DOHH2 (cell line): ENCODE results near the gene ANKS1B.

ENCODE experiments used
- H3F3A ChIP-seq: fragments of 200-600 bp; sonication (generic), shearing (Covaris generic); 2 replicates; pipeline ENCODE4 v1.6.0; 2016; ENCODE audit warnings: antibody characterized with exemption, mild to moderate bottlenecking; ENCODE audit not compliant: control insufficient read depth, insufficient read depth
- H3K27ac ChIP-seq: fragments of 200-600 bp; sonication (generic); 2 replicates; pipeline ENCODE4 v1.5.1; 2014; ENCODE audit warnings: low read depth, mild to moderate bottlenecking, low read length, moderate library complexity
- H3K27me3 ChIP-seq: fragments of 200-600 bp; sonication (generic); 2 replicates; pipeline ENCODE4 v1.6.1; 2014; ENCODE audit warnings: mild to moderate bottlenecking, low read length, mixed read lengths; ENCODE audit not compliant: control insufficient read depth
- H3K36me3 ChIP-seq: fragments of 200-600 bp; sonication (generic); 2 replicates; pipeline ENCODE4 v1.6.1; 2014; ENCODE audit warnings: mild to moderate bottlenecking, low read length, moderate library complexity, mixed read lengths; ENCODE audit not compliant: control insufficient read depth
- H3K4me1 ChIP-seq: fragments of 200-600 bp; sonication (generic); 2 replicates; pipeline ENCODE4 v1.6.1; 2014; ENCODE audit warnings: mild to moderate bottlenecking, low read length, mixed read lengths; ENCODE audit not compliant: control insufficient read depth
- H3K4me2 ChIP-seq: fragments of 200-600 bp; sonication (generic); 2 replicates; pipeline ENCODE4 v1.6.0; 2014; ENCODE audit warnings: mild to moderate bottlenecking, low read length, moderate library complexity
- H3K4me3 ChIP-seq: fragments of 200-600 bp; sonication (generic); 2 replicates; pipeline ENCODE4 v1.5.1; 2014; ENCODE audit warnings: mild to moderate bottlenecking, low read length, mixed read lengths
- H3K79me2 ChIP-seq: fragments of 200-600 bp; sonication (generic); 2 replicates; pipeline ENCODE4 v1.6.1; 2014; ENCODE audit warnings: mild to moderate bottlenecking, low read length, mixed read lengths; ENCODE audit not compliant: control insufficient read depth
- H3K9me2 ChIP-seq: fragments of 200-600 bp; sonication (generic); replicated peaks from 2 replicates; pipeline ENCODE4 v1.6.1; 2014; ENCODE audit warnings: mild to moderate bottlenecking, low read length, mixed read lengths; ENCODE audit not compliant: control insufficient read depth
- H3K9me3 ChIP-seq: fragments of 200-600 bp; sonication (generic); 2 replicates; pipeline ENCODE4 v1.6.1; 2014; ENCODE audit warnings: antibody characterized with exemption, low read length, mixed read lengths; ENCODE audit not compliant: control insufficient read depth, insufficient read depth
- H4K20me1 ChIP-seq: fragments of 200-600 bp; sonication (generic); 2 replicates; pipeline ENCODE4 v1.6.0; 2014; ENCODE audit warnings: low read depth, mild to moderate bottlenecking, antibody characterized with exemption, low read length, moderate library complexity; ENCODE audit not compliant: control insufficient read depth, insufficient read depth
- CTCF ChIP-seq: fragments of 200-600 bp; sonication (generic); IDR thresholded peaks from one replicate; pipeline ENCODE4 v1.5.1; 2014; ENCODE audit warnings: antibody characterized with exemption, mild to moderate bottlenecking, low read depth, low read length; ENCODE audit not compliant: poor library complexity, severe bottlenecking
- EZH2phosphoT487 ChIP-seq: fragments of 200-600 bp; sonication (generic); IDR thresholded peaks from 2 replicates; pipeline ENCODE4 v1.6.1; 2017; ENCODE audit warnings: borderline replicate concordance, mild to moderate bottlenecking, antibody characterized with exemption, low read length, moderate library complexity, mixed read lengths

ANKS1B gene

GRCh38 chr12:98741556-98742265 is 1243.0 kb downstream of the ANKS1B start:
- Histone ChIP-seq H3K27ac (no peak overlapping the region), H3K9me2 (no peaks in the 10 kb centered on the region), H3K4me2 (no peak overlapping the region), H3F3A (no peaks in the 10 kb centered on the region), H3K79me2 (no peaks in the 10 kb centered on the region), H3K4me1 (peaks cover 8% of the 10 kb centered on the region; the same call in 1 of the 2 replicates), H3K27me3 (peaks cover 23% of the 10 kb centered on the region), H3K36me3 (no peaks in the 10 kb centered on the region), H3K4me3 (no peak overlapping the region), H4K20me1 (no peaks in the 10 kb centered on the region), H3K9me3 (no peaks in the 10 kb centered on the region)
- TF ChIP-seq EZH2phosphoT487 = no peak
- no peak for TF ChIP-seq CTCF

GRCh38 chr12:98741196-98741555 is 1243.6 kb downstream of the ANKS1B start:
- Histone ChIP-seq H3K36me3 (no peaks in the 10 kb centered on the region), H4K20me1 (no peaks in the 10 kb centered on the region), H3K4me3 (no peak overlapping the region), H3K4me1 (peaks cover 8% of the 10 kb centered on the region; the same call in 1 of the 2 replicates), H3F3A (no peaks in the 10 kb centered on the region), H3K79me2 (no peaks in the 10 kb centered on the region), H3K9me2 (no peaks in the 10 kb centered on the region), H3K27me3 (peaks cover 18% of the 10 kb centered on the region), H3K4me2 (no peak overlapping the region), H3K9me3 (no peaks in the 10 kb centered on the region), H3K27ac (no peak overlapping the region)
- TF ChIP-seq EZH2phosphoT487 (no peak), CTCF (no peak)

GRCh38 chr12:98740751-98741150 is 1244.0 kb downstream of the ANKS1B start:
- Histone ChIP-seq H3K4me3 (no peak overlapping the region), H3K27me3 (peaks cover 14% of the 10 kb centered on the region), H3K9me3 (no peaks in the 10 kb centered on the region), H3F3A (no peaks in the 10 kb centered on the region), H3K4me2 (no peak overlapping the region), H3K9me2 (no peaks in the 10 kb centered on the region), H3K79me2 (no peaks in the 10 kb centered on the region), H3K36me3 (no peaks in the 10 kb centered on the region), H3K4me1 (peaks cover 4% of the 10 kb centered on the region; the same call in 1 of the 2 replicates), H4K20me1 (no peaks in the 10 kb centered on the region), H3K27ac (no peak overlapping the region)
- TF ChIP-seq CTCF = no peak
